ENCODE measurements around the gene CHID1.

The CHID1 gene

DNA sequence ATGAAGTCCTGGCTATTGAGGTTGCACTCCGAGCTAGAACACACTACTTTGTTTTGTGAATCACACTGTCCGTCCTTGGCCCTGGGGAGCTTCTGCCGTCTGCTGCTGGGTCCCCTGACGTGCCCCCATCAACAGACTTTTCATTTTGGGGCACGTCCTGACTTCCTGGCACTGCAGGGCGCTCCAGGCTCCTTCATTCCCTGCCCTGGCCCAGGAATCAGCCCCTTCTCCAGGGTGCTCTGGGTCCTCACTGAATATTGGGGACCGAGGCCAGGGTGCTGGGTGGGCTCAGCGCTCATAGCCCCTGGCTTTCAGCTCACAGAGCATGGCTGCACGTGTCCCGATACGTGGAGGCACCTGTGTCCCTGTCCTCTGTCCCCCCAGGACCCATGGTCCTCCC lies 45.7 kb downstream of the CHID1 start:
- no peak for DNase-seq (ENCODE audit: low read depth)

DNA sequence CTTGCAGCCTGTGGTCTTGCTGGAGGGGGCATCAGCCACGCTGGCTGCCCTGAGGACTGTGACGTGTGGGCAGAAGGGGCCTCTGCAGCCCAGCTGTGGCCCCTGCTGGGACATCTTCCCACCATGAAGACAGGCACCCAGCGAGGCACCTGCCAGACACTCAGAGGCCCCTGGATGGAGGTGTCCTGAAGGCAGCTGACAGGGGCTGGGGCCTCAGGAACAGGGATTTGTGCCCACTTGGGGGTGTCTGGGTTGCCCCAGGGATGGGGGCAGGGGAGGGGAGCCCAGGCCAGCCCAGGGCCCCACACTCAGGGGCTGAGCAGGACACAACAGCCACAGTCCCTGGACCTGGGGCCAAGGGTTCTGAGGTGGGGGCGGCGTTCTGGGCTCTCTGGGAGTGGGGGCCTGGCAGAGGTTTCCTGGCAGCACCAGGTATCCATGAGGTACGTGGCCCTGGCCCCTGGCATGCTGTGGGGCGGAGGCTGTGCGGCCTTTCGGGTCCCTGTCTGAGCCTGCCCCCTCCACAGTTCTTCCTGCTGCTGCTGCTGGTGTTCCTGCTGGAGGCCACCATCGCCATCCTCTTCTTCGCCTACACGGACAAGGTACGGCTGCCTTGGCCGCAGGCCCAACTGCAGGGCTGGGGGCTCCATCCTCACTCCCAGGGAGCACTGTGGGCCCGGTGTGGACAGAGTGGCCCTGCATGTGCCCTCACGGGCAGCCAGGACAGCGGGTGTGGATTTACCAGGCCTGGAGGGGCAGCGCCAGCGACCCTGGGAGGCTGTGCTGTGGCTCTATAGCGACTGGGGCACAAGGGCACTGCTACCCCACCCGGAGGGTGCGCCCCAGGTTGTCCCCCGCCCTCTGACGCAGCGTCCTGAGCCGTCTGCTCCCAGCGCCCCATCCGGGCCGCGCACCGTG lies 46.4 kb downstream of the CHID1 start:
- no peak for DNase-seq (ENCODE audit: low read depth)

- DNase-seq (ENCODE audit: low read depth) = no peak
These were observed 47.3 kb downstream of the CHID1 start for GRCh38 chr11:863023-863909.

- DNase-seq (ENCODE audit: low read depth) = no peak
These were observed 48.0 kb downstream of the CHID1 start for GRCh38 chr11:862696-863022.

- DNase-seq (ENCODE audit: low read depth) = no peak
These were observed 48.4 kb downstream of the CHID1 start for GRCh38 chr11:862081-862661.

- no peak for DNase-seq (ENCODE audit: low read depth)
These were observed 49.5 kb downstream of the CHID1 start for GRCh38 chr11:861105-861479.

DNA sequence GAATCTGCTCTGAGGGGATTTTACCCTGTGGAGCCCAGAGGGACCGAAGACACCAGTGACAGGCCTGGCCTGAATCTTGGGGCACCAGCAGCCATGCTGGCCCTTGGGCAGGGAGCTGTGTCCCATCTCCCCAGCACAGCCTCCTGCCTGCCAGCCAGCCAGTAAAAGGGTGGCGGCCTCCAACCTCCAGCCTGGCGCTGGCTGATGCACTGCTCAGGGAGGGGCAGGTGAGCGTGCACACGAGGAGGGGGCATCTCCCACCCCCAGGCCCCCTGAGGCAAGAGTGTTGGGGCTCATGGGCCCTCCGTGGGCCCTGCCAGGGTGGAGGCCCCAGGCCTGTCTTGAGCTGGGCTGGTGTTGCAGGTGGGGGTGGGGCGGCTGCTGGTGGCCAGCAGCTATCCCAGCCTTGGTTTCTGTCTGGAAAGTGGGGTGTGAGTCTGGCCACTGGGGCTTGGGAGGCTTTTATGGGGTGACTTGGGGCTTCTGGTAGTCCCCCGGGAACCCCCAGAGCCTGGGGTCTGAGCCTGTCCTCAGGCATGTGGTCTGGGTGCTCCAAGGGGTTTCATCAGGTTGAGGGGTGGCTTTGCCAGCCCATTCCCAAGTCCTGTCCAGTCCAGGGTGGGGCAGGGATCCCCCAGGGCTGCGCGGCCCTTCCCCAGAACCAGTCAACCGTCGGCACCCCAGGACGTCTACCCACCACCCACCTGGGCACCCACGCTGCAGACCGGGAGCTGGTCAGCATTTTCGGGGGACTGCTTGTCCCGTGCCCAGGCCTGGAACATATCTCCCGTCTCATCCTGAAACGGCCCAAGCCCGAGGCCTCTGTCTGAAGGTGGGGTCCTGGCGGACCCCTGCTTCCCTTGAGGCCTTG lies 50.1 kb downstream of the CHID1 start:
- no peak for DNase-seq (ENCODE audit: low read depth)

GRCh38 chr11:859394-860131 lies 51.0 kb downstream of the CHID1 start:
- peak; percentile 85 for DNase-seq (ENCODE audit: low read depth)

- DNase-seq (ENCODE audit: low read depth) = no peak
These were observed 51.8 kb downstream of the CHID1 start for GRCh38 chr11:858762-859339.

DNA sequence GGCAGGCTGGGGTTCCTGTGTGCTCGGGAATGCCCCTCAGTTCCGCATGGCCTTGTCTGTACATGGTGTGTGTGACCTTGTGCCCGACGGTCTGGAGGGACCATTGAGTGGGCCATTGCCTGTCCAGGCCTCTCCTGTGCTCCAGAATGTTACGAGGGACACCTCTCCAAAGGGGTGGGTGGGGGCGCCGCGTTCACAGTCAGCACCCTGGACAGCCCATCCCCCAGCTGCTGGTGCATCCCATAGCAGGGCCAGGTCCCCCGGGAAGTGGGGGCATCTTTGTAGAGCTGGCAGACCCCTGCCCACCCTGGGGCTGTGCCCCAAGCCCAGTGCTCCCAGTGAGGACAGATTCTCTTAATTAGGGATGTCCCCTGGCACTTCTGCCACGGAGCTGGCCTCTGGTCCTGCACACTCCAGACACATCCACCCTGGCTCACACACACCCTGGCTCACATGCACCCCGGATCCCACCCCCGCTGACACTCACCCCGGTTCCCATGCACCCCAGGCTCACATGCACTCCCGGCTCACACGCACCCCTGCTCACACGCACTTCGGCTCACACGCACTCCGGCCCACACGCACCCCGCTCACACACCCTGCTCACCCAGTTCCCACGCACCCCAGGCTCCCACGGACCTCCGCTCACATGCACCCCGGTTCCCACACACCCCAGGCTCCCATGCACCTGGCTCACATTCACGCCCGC lies 52.4 kb downstream of the CHID1 start:
- DNase-seq (ENCODE audit: low read depth) = no peak

GRCh38 chr11:856397-856796 lies 54.2 kb downstream of the CHID1 start:
- no peak for DNase-seq (ENCODE audit: low read depth)

- no peak for DNase-seq (ENCODE audit: low read depth)
These were observed 54.8 kb downstream of the CHID1 start for GRCh38 chr11:855796-856195.

DNA sequence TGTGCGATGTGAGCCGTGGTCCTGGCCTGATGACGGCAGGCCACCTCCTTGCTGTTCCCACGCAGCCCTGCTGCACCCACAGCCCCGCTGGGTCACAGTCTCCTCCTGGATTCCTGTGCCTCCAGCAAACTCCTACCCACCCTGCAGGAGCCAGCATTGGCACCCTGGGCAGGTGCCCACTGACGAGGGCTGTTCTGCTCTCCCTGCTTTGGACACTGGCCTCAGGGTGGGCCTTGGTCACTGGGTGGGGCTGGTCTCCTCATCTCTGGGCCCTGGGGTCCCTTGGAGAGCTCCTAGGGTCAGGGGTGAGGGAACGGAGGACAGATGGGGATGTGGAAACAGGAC lies 55.3 kb downstream of the CHID1 start:
- no peak for DNase-seq (ENCODE audit: low read depth)

- no peak for DNase-seq (ENCODE audit: low read depth)
These were observed 55.8 kb downstream of the CHID1 start for GRCh38 chr11:854601-855329.

DNA sequence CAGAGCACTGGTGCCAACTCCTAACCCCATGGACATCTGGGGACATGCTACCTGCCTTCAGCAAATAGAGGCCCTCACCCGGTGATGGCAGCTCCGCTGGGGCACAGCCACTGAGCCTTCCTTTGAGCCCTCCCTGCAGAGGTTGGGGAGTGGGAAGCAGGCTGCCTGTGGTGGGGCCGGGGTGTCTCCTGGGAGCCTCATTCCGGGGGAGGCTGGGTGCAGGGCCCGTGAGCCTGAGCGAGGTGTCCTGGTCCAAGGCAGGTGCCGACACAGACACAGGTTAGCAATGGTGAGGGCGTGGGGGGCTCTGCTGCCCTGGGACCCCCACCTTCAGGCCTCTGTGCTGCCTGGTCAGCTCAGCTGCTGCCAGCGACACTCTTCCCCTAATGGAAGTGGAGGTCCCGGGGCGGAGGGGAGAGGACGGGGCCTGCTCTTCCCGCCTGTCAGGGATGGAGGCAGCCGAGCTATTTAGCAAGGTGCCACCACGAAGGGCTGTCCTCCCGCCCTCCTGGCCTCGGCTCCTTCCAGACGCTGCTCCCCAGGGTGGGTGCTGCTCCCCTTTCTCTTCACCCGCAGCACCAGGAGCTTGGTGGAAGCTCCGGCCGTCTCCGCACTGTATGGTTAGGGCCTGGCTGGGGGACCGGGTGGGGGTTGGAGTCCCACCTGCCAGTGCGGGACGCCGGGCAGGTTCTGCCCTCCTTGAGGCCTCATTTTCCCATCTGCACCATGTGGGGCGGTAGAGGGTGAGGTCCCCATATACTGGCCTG lies 56.7 kb downstream of the CHID1 start:
- no peak for DNase-seq (ENCODE audit: low read depth)

GRCh38 chr11:852762-853161 lies 57.8 kb downstream of the CHID1 start:
- no peak for DNase-seq (ENCODE audit: low read depth)

DNA sequence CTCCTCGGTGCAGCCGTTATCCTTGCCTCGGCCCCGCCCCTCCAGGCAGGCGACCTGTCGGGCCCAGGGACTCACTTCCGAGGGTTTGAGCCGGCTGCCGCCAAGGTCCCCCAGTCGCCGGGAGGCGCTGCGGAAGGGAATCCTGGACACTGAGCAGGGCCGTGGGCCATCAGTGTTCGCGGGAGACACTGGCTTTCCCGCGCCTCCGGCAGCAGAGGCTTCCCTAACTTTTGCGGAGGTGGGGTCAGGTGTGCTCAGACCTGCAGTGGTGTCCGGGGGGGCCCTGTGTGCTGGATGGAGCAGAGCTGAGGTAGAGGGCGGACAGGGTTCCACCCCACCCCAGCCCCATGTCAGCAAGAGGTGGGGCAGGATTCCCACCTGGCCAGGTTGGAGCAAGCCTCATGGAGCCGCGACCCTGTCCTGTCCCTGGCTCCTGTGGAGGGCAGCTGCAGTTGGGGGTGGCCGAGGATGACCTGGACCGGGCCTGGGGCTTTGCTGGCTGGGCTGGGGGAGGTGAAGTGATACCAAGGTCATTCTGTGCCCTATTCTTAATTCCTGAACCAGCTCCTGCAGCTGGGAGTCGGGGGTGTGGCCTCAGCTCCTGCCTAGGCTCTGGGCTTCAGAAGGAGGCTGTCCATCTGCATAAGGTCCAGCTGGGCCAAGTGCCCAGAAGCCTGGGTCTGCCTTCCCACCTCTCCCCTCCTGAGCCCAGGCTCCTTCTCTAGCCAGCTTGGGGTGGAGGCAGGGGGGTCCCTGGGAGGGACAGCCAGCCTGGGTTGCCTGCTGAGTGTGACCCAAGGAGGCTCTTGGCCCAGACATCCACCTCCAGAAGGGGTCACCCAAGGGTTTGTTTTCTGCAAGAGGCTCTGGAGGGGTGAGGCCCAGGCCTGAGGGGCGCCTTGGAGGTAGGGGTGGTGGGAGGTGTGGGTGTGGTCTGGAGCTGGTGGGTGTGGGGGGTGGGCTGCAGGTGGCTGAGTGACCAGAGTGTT lies 59.5 kb downstream of the CHID1 start:
- no peak for DNase-seq (ENCODE audit: low read depth)
